Activated CD8-positive, alpha-beta memory T cell treated with anti-CD3 and anti-CD28 coated beads for 36 hours (primary cell): ENCODE data around the gene RSPH1. TPM values are rescaled to one million over a fixed set of nuclear protein-coding genes. Genes with fewer than 3 reads are reported as not detected.
"Not testable (repeated sequence)": the region's sequence is repeated elsewhere in the genome, so short reads cannot be mapped to it uniquely, and the experiment has no call there.

Source experiments
- CTCF ChIA-PET: fragments of 350-600 bp; sonication (Branson Sonifier 250); formaldehyde crosslinking; loops from one replicate; lab custom pipeline; 2021; ENCODE audit warnings: antibody characterized with exemption; lab: Charles Lee
- POLR2A ChIA-PET: fragments of 350-600 bp; sonication (Branson Sonifier 250); formaldehyde crosslinking; loops from one replicate; lab custom pipeline; 2021; ENCODE audit warnings: antibody characterized with exemption; lab: Charles Lee
- total RNA-seq, 2 experiments: library from RNA; stranded (reverse); gene quantifications; one replicate each; pipeline ENCODE4 v1.2.3, GENCODE V29; 2021

Gene RSPH1
- total RNA-seq, 2 experiments from 2014 or later, result not detected

GRCh38 chr21:42474043-42474831 lies 21.8 kb downstream of the RSPH1 start:
- ChIA-PET CTCF (no interaction called here), POLR2A (no interaction called here)

GRCh38 chr21:42473498-42474042 lies 22.5 kb downstream of the RSPH1 start:
- POLR2A ChIA-PET, result no interaction called here
- CTCF ChIA-PET, result interaction anchor here (0.7 kb wide), 1 partner anchor 328 kb away, joined by 3 read pairs; no protein-coding TSS in a partner anchor

GRCh38 chr21:42472521-42472920 lies 23.5 kb downstream of the RSPH1 start:
- CTCF ChIA-PET, result interaction anchor here (0.7 kb wide), 1 partner anchor 327 kb away, joined by 3 read pairs; no protein-coding TSS in a partner anchor
- POLR2A ChIA-PET, result no interaction called here

- ChIA-PET POLR2A (no interaction called here), CTCF (no interaction called here)
Observed at GRCh38 chr21:42471716-42472330, 24.2 kb downstream of the RSPH1 start.

- ChIA-PET CTCF (no interaction called here), POLR2A (no interaction called here)
Observed at GRCh38 chr21:42471206-42471605, 24.8 kb downstream of the RSPH1 start.

- POLR2A ChIA-PET, CTCF ChIA-PET: not testable (repeated sequence)
Observed at GRCh38 chr21:42469726-42470125, 26.3 kb downstream of the RSPH1 start.

- POLR2A ChIA-PET, result no interaction called here
- CTCF ChIA-PET, result no interaction called here
Observed at GRCh38 chr21:42469272-42469671, 26.8 kb downstream of the RSPH1 start.

- ChIA-PET POLR2A (no interaction called here), CTCF (no interaction called here)
Observed at GRCh38 chr21:42468491-42469131, 27.4 kb downstream of the RSPH1 start.

GRCh38 chr21:42467140-42467983 lies 28.7 kb downstream of the RSPH1 start:
- ChIA-PET CTCF (interaction anchor here (1.1 to 1.4 kb wide), 2 partner anchors 12 to 70 kb away, joined by 3 to 4 read pairs; no protein-coding TSS in a partner anchor), POLR2A (no interaction called here)

GRCh38 chr21:42466700-42467099 lies 29.3 kb downstream of the RSPH1 start:
- ChIA-PET POLR2A (no interaction called here), CTCF (interaction anchor here (1.1 to 1.4 kb wide), 2 partner anchors 11 to 71 kb away, joined by 3 to 4 read pairs; no protein-coding TSS in a partner anchor)

GRCh38 chr21:42465803-42466127 lies 30.3 kb downstream of the RSPH1 start:
- ChIA-PET CTCF (interaction anchor here (1.2 kb wide), 1 partner anchor 13 kb away, joined by 3 read pairs; no protein-coding TSS in a partner anchor), POLR2A (no interaction called here)

- ChIA-PET CTCF (interaction anchor here (1.2 kb wide), 1 partner anchor 12 kb away, joined by 3 read pairs; no protein-coding TSS in a partner anchor), POLR2A (no interaction called here)
Observed at GRCh38 chr21:42465008-42465802, 30.8 kb downstream of the RSPH1 start.

- CTCF ChIA-PET, result no interaction called here
Observed at GRCh38 chr21:42463861-42464515, 32.0 kb downstream of the RSPH1 start.

GRCh38 chr21:42461881-42462877 lies 33.8 kb downstream of the RSPH1 start:
- CTCF ChIA-PET, result no interaction called here
- POLR2A ChIA-PET, result no interaction called here

More at GRCh38 chr21:42463861-42464515, 32.0 kb downstream of the RSPH1 start:
- POLR2A ChIA-PET, result no interaction called here

- ChIA-PET CTCF (no interaction called here), POLR2A (no interaction called here)
Observed at GRCh38 chr21:42461185-42461520, 34.9 kb downstream of the RSPH1 start.

GRCh38 chr21:42460391-42461184 lies 35.4 kb downstream of the RSPH1 start:
- POLR2A ChIA-PET, result no interaction called here
- CTCF ChIA-PET, result no interaction called here
